Measurements from ENCODE around the gene GRM4.
"Not testable (repeated sequence)": the region's sequence is repeated elsewhere in the genome, so short reads cannot be mapped to it uniquely, and the experiment has no call there.

The GRM4 gene

DNA sequence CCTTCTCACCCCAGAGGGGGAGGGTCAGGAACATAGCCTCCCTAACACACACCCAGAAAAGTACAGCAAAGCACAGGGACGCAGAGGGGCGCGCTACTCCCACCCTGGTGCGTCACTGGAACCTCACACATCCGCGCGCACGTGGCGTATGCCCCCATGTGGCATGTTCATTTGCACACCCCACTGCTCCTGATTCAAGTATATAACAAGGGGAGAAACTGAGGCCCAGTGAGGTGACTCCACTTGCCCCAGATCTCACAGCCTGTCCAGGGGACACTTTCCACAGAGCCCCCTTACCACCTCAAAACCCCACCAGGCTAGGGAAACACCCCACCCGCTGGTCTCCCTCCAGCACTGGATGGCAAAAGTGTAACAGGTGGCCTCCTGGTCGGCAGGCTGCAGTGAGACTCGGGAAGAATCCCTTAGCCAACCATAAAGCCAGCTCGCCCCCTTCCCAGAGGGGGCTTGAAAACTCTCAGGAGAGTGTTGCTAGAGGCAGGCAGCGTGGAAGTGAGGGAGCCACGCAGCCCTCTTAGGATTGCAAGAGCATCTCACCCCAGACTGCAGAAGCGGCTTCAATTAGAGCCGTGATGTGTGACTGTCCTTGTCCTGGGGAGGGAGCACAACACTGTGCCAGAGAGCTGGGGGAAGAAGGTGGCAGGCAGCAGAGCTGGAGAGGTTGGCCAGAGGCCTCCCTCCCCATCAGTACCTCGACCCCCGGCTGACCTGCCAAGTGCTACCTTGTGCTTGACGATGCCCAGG lies at the start of gene GRM4:
TSS of gene GRM4 (minus strand) at position 67 of the 762 bp plus-strand sequence. CDS start 12,591 bp downstream, outside the sequence.
- DNase-seq (ENCODE audit: low spot score), result no peak

DNA sequence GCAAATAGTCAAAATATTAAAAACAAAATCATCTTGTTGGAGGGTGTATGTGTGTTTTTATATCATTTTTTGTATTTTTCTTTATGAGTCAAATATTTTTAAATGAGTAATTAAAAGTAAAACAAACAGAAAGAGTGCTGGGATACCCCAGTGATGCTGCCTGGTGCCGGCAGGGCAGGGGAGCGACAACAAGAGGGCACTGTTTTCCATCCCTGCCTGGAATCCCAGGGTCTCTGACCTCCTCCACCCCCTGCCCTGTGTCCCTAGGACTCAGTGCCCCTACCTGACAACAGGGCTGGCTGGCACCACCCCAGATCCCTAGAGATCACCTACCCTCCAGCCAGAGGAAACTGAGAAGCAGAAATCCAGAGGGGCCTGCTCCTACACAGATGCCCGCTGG lies 48.9 kb upstream of the GRM4 start:
- DNase-seq (ENCODE audit: low spot score), result no peak

DNA sequence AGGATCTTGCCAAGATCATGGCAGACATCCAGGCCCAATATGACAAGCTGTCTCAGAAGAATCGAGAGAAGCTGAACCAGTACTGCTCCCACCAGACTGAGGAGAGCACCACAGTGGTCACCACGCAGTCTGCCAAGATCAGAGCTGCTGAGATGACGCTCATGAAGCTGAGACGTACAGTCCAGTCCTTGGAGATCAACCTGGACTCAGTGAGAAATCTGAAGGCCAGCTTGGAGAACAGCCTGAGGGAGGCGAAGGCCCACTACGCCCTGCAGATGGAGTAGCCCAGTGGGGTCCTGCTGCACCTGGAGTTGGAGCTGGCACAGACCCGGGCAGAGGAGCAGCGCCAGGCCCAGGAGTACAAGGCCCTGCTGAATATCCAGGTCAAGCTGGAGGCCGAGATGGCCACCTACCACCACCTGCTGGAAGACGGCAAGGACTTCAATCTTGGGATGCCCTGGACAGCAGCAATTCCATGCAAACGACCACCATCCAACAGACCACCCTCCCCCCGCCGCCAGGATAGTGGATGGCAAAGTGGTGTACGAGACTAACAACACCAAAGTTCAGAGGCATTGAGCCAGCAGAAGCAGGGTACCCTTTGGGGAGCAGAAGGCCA lies 44.7 kb upstream of the GRM4 start:
- no peak for DNase-seq (ENCODE audit: low spot score)

DNA sequence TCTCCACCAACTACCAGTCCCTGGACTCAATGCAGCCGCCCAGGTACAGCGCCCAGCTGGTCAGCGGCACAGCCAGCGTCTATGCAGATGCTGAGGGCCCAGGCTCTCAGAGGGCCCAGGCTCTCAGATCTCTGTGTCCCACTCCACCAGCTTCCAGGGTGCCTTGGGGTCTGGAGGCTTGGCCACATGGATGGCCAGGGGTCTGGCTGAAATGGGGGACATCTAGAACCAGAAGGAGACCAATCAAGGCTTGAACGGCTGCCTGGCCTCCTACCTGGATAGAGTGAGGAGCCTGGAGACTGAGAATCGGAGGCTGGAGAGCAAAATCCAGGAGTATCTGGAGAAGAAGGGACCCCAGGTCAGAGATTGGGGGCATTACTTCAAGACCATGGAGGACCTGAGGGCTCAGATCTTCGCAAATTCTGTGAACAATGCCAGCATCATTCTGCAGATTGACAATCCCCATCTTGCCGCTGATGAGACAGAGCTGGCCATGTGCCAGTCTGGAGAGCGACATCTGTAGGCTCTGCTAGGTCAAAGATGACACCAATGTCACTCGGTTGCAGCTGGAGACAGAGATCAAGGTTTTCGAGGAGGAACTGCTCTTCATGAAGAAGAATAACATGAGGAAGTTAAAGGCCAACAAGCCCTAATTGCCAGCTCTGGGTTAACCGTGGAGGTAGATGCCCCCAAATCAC lies 44.1 kb upstream of the GRM4 start:
- no peak for DNase-seq (ENCODE audit: low spot score)

DNA sequence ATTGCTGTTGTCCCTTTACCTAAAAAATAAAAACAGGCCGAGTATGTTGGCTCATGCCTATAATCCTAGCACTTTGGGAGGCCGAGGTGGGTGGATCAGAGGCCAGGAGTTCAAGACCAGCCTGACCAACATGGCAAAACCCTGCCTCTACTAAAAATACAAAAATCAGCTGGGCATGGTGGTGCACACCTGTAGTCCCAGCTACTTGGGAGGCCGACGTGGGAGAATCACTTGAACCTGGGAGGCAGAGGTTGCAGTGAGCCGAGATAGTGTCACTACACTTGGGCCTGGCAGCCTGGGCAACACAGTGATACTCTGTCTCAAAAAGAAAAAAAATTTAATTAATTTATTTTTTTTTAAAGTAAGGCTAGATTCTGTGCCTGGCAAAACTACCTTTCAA lies 38.8 kb upstream of the GRM4 start:
- DNase-seq (ENCODE audit: low spot score), result not testable (repeated sequence)

- no peak for DNase-seq (ENCODE audit: low spot score)
These were observed 37.1 kb upstream of the GRM4 start for GRCh38 chr6:34182751-34183531.

DNA sequence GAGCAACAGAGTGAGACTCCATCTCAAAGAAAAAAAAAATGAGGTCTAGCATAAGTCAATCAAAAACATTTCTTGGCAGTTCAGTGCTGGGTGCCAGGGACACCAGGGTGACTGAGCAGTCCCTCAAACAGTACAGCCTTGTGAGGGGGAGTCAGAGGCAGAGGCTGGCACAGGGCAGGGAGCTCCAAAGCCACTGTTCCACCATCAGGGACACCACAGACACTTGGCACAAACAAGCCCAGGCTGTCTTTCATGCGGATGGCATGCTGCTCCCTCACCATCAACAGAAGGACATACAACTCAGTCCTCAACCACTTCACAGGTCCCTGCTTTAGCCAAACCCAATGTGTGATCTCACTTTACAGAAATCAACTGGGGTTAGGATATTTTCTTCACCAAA lies 36.0 kb upstream of the GRM4 start:
- no peak for DNase-seq (ENCODE audit: low spot score)

GRCh38 chr6:34179106-34179720 lies 33.3 kb upstream of the GRM4 start:
- no peak for DNase-seq (ENCODE audit: low spot score)

DNA sequence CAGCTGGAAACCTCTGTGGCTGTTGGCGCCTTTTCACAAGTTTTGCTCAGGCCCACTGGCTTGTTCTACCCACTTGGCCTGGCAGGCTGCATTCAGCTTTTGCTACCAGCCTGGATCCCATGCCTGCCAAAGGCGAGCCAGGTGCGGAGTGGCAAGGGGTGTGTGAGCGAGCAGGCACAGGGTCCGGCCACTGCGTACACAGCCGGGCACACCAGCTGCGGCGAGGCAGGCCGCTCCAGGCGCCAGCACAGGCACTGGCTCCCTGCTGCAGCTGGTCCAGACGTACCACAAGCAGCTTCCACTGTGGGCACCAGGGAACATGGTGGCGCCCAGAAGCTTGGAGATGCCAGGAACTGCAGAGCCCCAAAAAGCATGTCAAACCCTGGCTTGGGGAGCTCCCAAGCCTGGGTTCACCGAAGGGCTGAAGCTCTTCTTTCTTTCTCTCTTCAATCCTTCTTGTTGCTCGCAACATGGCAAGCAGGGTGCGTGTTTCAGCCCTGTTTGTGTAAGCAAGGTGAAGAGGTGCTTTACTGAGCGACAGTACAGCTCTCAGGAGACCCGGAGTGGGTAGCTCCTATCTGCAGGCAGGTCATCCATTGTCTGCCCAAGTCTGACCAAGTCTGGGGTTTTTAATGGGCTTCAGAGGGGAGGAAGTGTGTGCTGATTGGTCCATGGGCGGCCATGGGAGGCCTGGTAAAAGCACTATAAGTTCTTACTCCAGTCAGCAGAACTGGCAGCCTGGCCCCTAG lies 32.6 kb upstream of the GRM4 start:
- no peak for DNase-seq (ENCODE audit: low spot score)

GRCh38 chr6:34177181-34177591 lies 31.3 kb upstream of the GRM4 start:
- DNase-seq (ENCODE audit: low spot score), result no peak

- no peak for DNase-seq (ENCODE audit: low spot score)
These were observed 30.6 kb upstream of the GRM4 start for GRCh38 chr6:34176261-34177031.

DNA sequence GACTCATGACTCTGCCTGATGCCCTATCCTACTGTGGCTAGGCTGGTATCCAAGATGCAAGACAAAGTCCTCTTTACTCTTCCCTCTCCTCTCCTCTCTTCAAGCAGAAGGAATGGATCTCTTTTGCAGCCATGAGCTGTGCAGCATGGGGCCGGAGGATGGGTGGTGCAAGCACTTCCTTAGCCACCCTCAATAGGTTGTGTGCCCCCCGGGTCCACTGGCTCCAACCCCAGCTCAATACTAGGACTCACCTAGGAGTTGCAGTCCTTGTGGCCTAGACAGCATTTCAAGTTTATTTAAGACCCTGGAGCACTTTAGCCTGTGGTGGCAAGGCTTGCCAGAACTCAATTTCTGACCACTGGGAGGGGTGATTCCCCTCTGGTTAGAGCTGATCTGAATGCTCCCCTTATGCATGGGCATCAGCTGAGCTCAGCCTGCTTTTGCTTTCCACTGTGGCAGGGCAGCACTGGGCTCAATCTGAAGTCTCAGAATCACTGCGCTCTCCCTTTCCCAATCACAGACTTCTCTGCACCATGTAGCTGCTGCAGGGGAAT lies 29.0 kb upstream of the GRM4 start:
- no peak for DNase-seq (ENCODE audit: low spot score)

DNA sequence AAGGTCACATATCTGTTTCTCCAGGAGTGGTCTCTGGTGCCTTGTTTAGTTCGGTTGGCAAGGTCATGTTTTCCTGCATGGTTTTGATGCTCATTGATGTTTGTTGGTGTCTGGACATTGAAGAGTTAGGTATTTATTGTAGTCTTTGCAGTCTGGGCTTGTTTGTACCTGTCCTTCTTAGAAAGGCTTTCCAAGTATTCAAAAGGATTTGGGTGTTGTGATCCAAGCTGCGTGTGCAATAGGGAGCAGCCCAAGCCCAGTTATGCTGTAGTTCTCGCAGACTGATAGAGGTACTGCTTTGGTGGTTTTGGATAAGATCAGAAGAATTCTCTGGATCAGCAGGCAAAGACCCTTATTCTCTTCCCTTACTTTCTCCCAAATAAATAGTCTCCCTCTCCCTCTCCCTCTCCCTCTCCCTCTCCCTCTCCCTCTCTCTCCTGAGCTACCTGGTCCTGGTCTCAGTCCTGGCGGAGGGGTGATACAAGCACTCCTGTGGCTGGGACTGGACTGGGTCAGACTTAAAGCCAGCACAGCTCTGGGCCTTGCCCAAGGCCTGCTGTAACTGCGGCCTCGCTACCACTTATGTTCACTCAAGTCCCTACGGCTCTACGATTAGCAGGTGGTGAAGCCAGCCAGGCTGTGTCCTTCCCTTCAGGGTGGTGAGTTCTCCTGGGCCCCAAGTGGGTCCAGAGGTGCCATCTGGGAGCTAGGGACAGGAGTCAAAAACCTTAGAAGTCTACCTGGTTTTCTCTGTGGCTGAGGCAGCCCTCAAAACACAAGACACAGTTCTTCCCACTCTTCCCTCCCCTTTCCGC lies 27.3 kb upstream of the GRM4 start:
- no peak for DNase-seq (ENCODE audit: low spot score)

GRCh38 chr6:34170346-34170745 lies 24.5 kb upstream of the GRM4 start:
- DNase-seq (ENCODE audit: low spot score), result no peak

DNA sequence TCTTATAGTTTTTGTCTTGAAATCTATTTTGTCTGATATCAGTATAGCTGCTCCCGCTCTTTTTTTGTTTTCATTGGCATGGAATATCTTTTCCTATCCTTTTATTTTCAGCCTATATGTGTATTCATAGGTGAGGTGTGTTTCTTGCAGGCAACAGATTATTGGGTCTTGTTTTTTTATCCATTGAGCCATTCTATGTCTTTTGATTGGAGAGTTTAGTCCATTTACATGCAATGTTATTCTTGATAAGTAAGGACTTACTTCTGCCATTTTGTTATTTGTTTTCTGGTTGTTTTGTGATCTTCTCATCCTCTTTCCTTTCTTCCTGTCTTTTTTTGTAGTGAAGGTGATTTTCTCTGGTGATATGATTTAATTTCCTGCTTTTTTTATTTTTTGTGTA lies 24.0 kb upstream of the GRM4 start:
- no peak for DNase-seq (ENCODE audit: low spot score)

DNA sequence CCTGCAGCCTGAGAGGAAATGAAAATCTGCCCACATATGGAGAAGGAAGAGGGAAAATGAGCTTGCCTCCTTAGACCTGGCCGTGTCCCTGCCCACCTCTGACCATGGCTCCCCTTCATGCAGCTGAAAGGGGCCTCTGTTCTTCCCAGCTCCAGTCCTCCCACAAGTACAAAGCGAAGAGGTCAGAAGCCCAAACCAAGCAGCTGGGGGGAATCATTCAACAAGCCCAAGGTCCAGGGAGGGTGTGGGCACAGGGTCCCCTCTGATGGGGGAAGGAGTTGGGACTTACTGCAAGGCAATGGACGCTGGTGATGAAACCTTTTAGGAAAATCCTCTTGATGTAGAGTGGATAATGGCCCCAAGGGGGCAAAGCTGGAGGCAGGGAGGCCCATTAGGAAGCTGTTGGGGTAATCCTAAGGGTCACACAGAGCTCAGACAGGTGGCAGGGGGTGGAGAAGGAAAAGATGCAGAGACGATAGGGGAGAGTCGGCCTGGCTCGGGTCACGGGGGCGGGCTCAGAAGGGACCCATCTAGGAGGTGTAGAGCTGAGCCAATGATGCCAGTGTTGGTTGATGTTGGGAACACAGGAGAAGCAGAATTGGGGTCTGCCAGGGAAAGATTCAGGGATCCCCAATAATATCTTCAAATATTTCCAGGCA lies 16.1 kb upstream of the GRM4 start:
- DNase-seq (ENCODE audit: low spot score), result no peak

DNA sequence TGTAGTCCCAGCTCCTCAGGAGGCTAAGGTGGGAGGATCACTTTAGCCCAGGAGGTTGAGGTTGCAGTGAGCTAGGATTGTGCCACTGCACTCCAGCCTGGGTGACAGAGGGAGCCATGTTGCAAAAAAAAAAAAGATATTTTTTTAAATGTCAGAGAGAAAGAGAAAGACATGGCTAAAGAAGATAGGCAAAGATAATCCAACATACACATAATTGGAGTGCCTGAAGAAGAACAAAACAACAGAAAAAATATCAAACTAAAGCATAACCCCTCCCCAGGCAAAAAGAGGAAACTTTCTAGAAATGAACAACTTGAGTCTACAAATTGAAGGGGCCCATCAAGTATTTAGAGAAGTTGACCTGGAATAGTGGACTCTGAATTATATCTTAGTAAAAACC lies 14.0 kb upstream of the GRM4 start:
- DNase-seq (ENCODE audit: low spot score), result no peak

DNA sequence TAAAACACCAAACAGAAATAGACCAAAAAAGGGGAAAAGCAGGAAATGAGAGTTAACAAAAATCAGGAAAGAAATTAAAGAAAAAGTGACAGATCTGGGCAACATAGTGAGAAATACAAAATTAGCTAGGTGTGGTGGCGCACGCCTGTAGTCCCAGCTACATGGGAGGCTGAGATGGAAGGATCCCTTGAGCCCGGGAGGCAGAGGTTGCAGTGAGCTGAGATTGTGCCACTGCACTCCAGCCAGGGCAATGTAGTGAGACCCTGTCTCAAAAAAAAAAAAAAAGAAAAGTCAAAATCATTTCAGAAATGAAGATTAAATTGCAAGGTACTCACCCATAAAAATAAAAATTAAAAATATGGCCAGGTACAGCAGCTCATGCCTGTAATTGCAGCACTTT lies 13.0 kb upstream of the GRM4 start:
- no peak for DNase-seq (ENCODE audit: low spot score)

GRCh38 chr6:34157851-34158250 lies 12.0 kb upstream of the GRM4 start:
- no peak for DNase-seq (ENCODE audit: low spot score)

Data from hematopoietic multipotent progenitor cell treated with erythropoietin and hydrocortisone succinate and interleukin-3 and kit ligand, for 17 days (in vitro differentiated cells).